DMS53 treated with DMSO at 0.1 percent for 48 hours (cell line): Measurements from ENCODE around the gene OR9Q1.
"Not testable (repeated sequence)": the region's sequence is repeated elsewhere in the genome, so short reads cannot be mapped to it uniquely, and the experiment has no call there.

Source experiments
- DNase-seq: peaks from one replicate; lab custom pipeline; 2025; ENCODE audit not compliant: unreplicated experiment; lab: John Stamatoyannopoulos, UW

OR9Q1 gene

GRCh38 chr11:58023435-58023931 is at the start of gene OR9Q1:
Gene OR9Q1, plus strand, starts transcription at chr11:58023881. Its CDS starts 155,564 bp downstream, at chr11:58179445.
- no peak for DNase-seq

GRCh38 chr11:57974132-57974531 is 49.5 kb upstream of the OR9Q1 start:
- DNase-seq, result no peak

GRCh38 chr11:57974848-57975601 is 48.7 kb upstream of the OR9Q1 start:
- no peak for DNase-seq

GRCh38 chr11:57977709-57978108 is 46.0 kb upstream of the OR9Q1 start:
- DNase-seq, result no peak

- no peak for DNase-seq
These were observed 44.8 kb upstream of the OR9Q1 start for GRCh38 chr11:57978686-57979531.

GRCh38 chr11:57979532-57980079 is 44.1 kb upstream of the OR9Q1 start:
- DNase-seq, result no peak

DNA sequence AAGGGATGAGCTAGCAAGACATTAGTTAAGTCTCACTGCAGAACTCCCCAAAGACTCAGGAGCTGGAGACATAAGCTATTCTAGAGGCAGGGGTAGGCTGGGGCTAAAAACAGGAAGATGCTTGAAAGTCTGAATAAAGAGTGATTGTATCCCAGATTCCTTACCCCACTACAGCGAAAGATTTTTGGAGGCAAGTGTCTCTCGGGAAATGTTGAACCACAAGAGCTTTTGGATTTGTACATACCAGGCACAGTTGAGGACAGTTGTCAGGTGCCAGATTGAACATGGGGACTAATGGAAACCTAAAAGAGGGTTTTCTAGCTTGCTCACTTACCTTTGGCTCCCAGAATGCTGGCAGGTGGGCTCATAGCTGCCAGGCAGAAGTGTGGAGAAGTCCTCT is 43.5 kb upstream of the OR9Q1 start:
- DNase-seq, result no peak

DNA sequence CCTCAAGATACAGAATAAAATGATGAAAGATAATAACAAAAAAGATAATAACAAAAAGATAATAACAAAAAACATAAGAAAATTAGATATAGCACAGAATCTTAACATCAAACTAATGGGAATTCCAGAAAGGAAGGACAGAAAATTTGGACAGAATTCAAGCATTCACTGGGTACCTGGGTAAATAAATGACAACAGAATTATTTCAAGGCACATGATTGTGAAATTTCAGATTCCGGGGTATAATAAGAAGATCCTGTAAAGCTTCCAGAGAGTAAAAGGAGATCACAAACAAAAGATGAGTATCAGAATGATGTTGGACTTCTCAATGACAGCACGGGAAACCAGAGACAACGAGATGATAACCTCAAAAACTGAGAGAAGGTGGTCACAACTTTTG is 42.1 kb upstream of the OR9Q1 start:
- no peak for DNase-seq

- DNase-seq, result no peak
These were observed 40.9 kb upstream of the OR9Q1 start for GRCh38 chr11:57982776-57983175.

- no peak for DNase-seq
These were observed 40.5 kb upstream of the OR9Q1 start for GRCh38 chr11:57983191-57983590.

DNA sequence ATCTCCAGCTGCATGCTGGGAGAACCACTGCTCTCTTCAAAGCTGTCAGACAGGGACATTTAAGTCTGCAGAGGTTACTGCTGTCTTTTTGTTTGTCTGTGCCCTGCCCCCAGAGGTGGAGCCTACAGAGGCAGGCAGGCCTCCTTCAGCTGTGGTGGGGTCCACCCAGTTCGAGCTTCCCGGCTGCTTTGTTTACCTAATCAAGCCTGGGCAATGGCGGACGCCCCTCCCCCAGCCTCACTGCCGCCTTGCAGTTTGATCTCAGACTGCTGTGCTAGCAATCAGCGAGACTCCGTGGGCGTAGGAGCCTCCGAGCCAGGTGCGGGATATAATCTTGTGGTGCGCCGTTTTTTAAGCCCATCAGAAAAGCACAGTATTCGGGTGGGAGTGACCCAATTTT is 24.2 kb upstream of the OR9Q1 start:
- not testable (repeated sequence) for DNase-seq

DNA sequence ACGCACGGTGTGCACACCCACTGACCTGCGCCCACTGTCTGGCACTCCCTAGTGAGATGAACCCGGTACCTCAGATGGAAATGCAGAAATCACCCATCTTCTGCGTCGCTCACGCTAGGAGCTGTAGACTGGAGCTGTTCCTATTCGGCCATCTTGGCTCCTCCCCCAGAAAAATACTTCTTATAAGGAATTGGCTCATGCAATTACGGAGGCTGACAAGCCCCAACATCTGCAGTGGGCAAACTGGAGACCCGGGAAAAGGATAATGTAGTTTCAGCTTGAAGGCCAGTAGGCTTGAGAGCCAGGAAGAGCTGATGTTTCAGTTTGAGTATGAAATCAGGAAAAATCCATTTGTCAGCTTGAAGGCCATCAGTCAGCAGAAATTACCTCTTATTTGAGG is 23.7 kb upstream of the OR9Q1 start:
- not testable (repeated sequence) for DNase-seq

- no peak for DNase-seq
These were observed 23.0 kb upstream of the OR9Q1 start for GRCh38 chr11:58000699-58001098.

- no peak for DNase-seq
These were observed 20.6 kb upstream of the OR9Q1 start for GRCh38 chr11:58003036-58003435.

GRCh38 chr11:58003591-58003990 is 20.1 kb upstream of the OR9Q1 start:
- DNase-seq, result no peak

GRCh38 chr11:58004664-58005063 is 19.0 kb upstream of the OR9Q1 start:
- DNase-seq, result no peak

- DNase-seq, result no peak
These were observed 16.7 kb upstream of the OR9Q1 start for GRCh38 chr11:58006940-58007339.

GRCh38 chr11:58011771-58012170 is 11.9 kb upstream of the OR9Q1 start:
- no peak for DNase-seq

GRCh38 chr11:58024601-58025091 is 965 bp downstream of the OR9Q1 start:
- no peak for DNase-seq

GRCh38 chr11:58027341-58027740 is 3.7 kb downstream of the OR9Q1 start:
- no peak for DNase-seq

- DNase-seq, result no peak
These were observed 5.2 kb downstream of the OR9Q1 start for GRCh38 chr11:58028687-58029411.
